Jurkat, Clone E6-1 (cell line): ENCODE data around the gene CORO2B.

Experiments used
- DNase-seq: peaks from one replicate; pipeline ENCODE4 v3.0.0-alpha.2; 2011; ENCODE audit warnings: low read depth, low spot score
- H3K4me3 ChIP-seq: 2 replicates; pipeline ENCODE4 v1.5.1; 2011; ENCODE audit warnings: mild to moderate bottlenecking, low read length, control low read depth, moderate library complexity

The CORO2B gene

GRCh38 chr15:68586274-68586961 lies 7.6 kb downstream of the CORO2B start:
- DNase-seq, result no peak
- H3K4me3 ChIP-seq, result no peak overlapping the region

GRCh38 chr15:68587769-68588385 lies 9.1 kb downstream of the CORO2B start:
- no peak overlapping the region for H3K4me3 ChIP-seq

GRCh38 chr15:68589053-68589452 lies 10.3 kb downstream of the CORO2B start:
- H3K4me3 ChIP-seq, result no peak overlapping the region
- no peak for DNase-seq

More at GRCh38 chr15:68587769-68588385, 9.1 kb downstream of the CORO2B start:
- no peak for DNase-seq

- no peak overlapping the region for H3K4me3 ChIP-seq
- DNase-seq, result no peak
Observed at GRCh38 chr15:68589783-68590710, 11.3 kb downstream of the CORO2B start.

GRCh38 chr15:68590721-68591389 lies 12.1 kb downstream of the CORO2B start:
- DNase-seq, result no peak
- H3K4me3 ChIP-seq, result no peak overlapping the region

- DNase-seq, result no peak
- H3K4me3 ChIP-seq, result no peak overlapping the region
Observed at GRCh38 chr15:68592054-68592453, 13.3 kb downstream of the CORO2B start.

GRCh38 chr15:68592544-68592943 lies 13.8 kb downstream of the CORO2B start:
- DNase-seq, result no peak
- no peak overlapping the region for H3K4me3 ChIP-seq

- DNase-seq, result no peak
- H3K4me3 ChIP-seq, result no peak overlapping the region
Observed at GRCh38 chr15:68593341-68593740, 14.5 kb downstream of the CORO2B start.

- H3K4me3 ChIP-seq, result no peak overlapping the region
- no peak for DNase-seq
Observed at GRCh38 chr15:68593828-68594532, 15.2 kb downstream of the CORO2B start.

GRCh38 chr15:68594533-68595259 lies 15.9 kb downstream of the CORO2B start:
- no peak for DNase-seq

GRCh38 chr15:68595260-68595564 lies 16.4 kb downstream of the CORO2B start:
- no peak for DNase-seq

More at GRCh38 chr15:68594533-68595259, 15.9 kb downstream of the CORO2B start:
- H3K4me3 ChIP-seq, result no peak overlapping the region

GRCh38 chr15:68595761-68596160 lies 17.0 kb downstream of the CORO2B start:
- no peak for DNase-seq
- no peak overlapping the region for H3K4me3 ChIP-seq

More at GRCh38 chr15:68595260-68595564, 16.4 kb downstream of the CORO2B start:
- H3K4me3 ChIP-seq, result no peak overlapping the region

- H3K4me3 ChIP-seq, result no peak overlapping the region
- DNase-seq, result no peak
Observed at GRCh38 chr15:68596691-68597090, 17.9 kb downstream of the CORO2B start.

- no peak for DNase-seq
- no peak overlapping the region for H3K4me3 ChIP-seq
Observed at GRCh38 chr15:68597581-68597980, 18.8 kb downstream of the CORO2B start.

- H3K4me3 ChIP-seq, result no peak overlapping the region
- no peak for DNase-seq
Observed at GRCh38 chr15:68598171-68599152, 19.7 kb downstream of the CORO2B start.

GRCh38 chr15:68599153-68599545 lies 20.4 kb downstream of the CORO2B start:
- no peak for DNase-seq
- no peak overlapping the region for H3K4me3 ChIP-seq

- DNase-seq, result no peak
- no peak overlapping the region for H3K4me3 ChIP-seq
Observed at GRCh38 chr15:68599560-68600071, 20.8 kb downstream of the CORO2B start.
